DND-41 (cell line): Measurements from ENCODE around the gene LEF1.

Experiments used
- ATAC-seq: fragments of 200-7000 bp; cut with Tn5 transposase; 3 replicates; pipeline ENCODE4 v1.9.1; 2021; ENCODE audit warnings: low read depth; ENCODE audit not compliant: insufficient read depth
- DNase-seq: peaks from one replicate; pipeline ENCODE4 v3.0.0-alpha.2; 2020
- H2AFZ ChIP-seq: 2 replicates; pipeline ENCODE4 v1.6.0; 2012; ENCODE audit warnings: low read depth, low read length
- H3K27ac ChIP-seq: 2 replicates; pipeline ENCODE4 v1.5.1; 2012; ENCODE audit warnings: low read length, inconsistent platforms
- H3K27me3 ChIP-seq: fragments of 200-600 bp; sonication (generic); 2 replicates; pipeline ENCODE4 v1.6.0; 2012; ENCODE audit warnings: low read length, mild to moderate bottlenecking, inconsistent platforms; ENCODE audit not compliant: insufficient read depth, poor library complexity
- H3K36me3 ChIP-seq: 2 replicates; pipeline ENCODE4 v1.5.1; 2012; ENCODE audit warnings: low read length, inconsistent platforms; ENCODE audit not compliant: insufficient read depth
- H3K4me1 ChIP-seq: 2 replicates; pipeline ENCODE4 v1.5.1; 2012; ENCODE audit warnings: mild to moderate bottlenecking, low read length; ENCODE audit not compliant: insufficient read depth
- H3K4me2 ChIP-seq: 2 replicates; pipeline ENCODE4 v1.6.0; 2012; ENCODE audit warnings: mild to moderate bottlenecking, moderate library complexity, low read length, inconsistent platforms; ENCODE audit not compliant: insufficient read depth
- H3K4me3 ChIP-seq, 2 experiments: fragments of 200-600 bp in 1 of 2; shearing (Covaris generic) in 1 of 2; 2 replicates each; pipeline ENCODE4 v1.5.1; 2012 to 2016; ENCODE audit warnings: inconsistent platforms in 2 of 2, low read length in 2 of 2, mild to moderate bottlenecking in 2 of 2, low read depth in 1 of 2, moderate library complexity in 1 of 2
- H3K79me2 ChIP-seq: 2 replicates; pipeline ENCODE4 v1.6.0; 2012; ENCODE audit warnings: low read length, inconsistent platforms; ENCODE audit not compliant: insufficient read depth
- H3K9ac ChIP-seq: 2 replicates; pipeline ENCODE4 v1.6.0; 2012; ENCODE audit warnings: low read depth, mild to moderate bottlenecking, inconsistent platforms, low read length, moderate library complexity
- H3K9me3 ChIP-seq: 2 replicates; pipeline ENCODE4 v1.5.1; 2012; ENCODE audit warnings: low read length, moderate library complexity, mild to moderate bottlenecking, inconsistent platforms; ENCODE audit not compliant: insufficient read depth, severe bottlenecking
- H4K20me1 ChIP-seq: 2 replicates; pipeline ENCODE4 v1.6.0; 2012; ENCODE audit warnings: low read length; ENCODE audit not compliant: insufficient read depth
- EZH2 ChIP-seq: IDR thresholded peaks from 3 replicates; pipeline ENCODE4 v1.6.1; 2012; ENCODE audit warnings: borderline replicate concordance, low read depth, mild to moderate bottlenecking, moderate library complexity, low read length, inconsistent platforms; ENCODE audit not compliant: severe bottlenecking
- TF ChIP-seq, protein P1 (sequence below): IDR thresholded peaks from 2 replicates; pipeline ENCODE4 v1.5.1; 2012; ENCODE audit warnings: borderline replicate concordance, low read length, moderate library complexity, mild to moderate bottlenecking; ENCODE audit not compliant: poor library complexity, severe bottlenecking; ENCODE audit errors: extremely low read depth

LEF1 gene

GRCh38 chr4:108106186-108106585 lies 62.5 kb downstream of the LEF1 start:
- H4K20me1 ChIP-seq: peaks cover 95% of the 10 kb centered on the region
- TF ChIP-seq, protein P1, sequence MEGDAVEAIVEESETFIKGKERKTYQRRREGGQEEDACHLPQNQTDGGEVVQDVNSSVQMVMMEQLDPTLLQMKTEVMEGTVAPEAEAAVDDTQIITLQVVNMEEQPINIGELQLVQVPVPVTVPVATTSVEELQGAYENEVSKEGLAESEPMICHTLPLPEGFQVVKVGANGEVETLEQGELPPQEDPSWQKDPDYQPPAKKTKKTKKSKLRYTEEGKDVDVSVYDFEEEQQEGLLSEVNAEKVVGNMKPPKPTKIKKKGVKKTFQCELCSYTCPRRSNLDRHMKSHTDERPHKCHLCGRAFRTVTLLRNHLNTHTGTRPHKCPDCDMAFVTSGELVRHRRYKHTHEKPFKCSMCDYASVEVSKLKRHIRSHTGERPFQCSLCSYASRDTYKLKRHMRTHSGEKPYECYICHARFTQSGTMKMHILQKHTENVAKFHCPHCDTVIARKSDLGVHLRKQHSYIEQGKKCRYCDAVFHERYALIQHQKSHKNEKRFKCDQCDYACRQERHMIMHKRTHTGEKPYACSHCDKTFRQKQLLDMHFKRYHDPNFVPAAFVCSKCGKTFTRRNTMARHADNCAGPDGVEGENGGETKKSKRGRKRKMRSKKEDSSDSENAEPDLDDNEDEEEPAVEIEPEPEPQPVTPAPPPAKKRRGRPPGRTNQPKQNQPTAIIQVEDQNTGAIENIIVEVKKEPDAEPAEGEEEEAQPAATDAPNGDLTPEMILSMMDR: no peak
- no peak for TF ChIP-seq EZH2
- H3K9me3 ChIP-seq: no peaks in the 10 kb centered on the region

DNA sequence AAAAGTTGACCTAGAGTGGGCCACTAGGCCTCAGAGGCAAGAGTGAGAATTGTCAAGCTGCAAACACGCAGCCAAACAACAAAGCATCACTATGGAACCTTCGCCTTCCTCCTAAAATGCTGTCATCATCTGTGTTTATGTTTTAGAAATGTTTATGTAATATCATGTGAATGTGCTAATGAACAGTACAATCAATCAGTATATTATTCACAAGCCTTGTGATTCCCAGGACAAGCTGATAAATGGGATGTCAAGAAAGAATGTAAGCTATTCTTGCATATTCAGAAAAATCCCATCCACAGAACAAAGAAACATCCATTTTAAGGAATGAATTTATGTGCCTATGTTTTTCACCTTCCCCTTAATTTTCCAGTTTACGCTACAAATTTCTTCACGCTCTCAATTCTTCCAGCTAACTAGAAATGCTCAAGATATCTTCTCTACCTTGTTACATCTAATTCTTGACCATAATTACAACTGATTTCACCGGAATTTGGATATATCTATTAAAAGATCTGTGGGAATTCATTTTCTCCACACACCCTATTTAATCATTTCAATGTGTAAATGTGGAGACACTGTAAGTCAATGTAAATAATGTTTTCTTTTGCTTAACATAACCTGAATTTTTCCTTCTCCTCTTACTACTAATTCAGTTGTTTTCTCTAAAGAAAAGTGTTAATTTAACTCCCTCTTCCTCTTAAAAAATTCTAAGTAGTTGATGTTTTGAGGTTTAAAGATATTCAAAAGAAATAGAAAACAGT lies 65.5 kb downstream of the LEF1 start:
- H3K9me3 ChIP-seq: no peaks in the 10 kb centered on the region
- no peak overlapping the region for H3K9ac ChIP-seq
- TF ChIP-seq, protein P1: no peak
- TF ChIP-seq EZH2: no peak
- H2AFZ ChIP-seq: no peak overlapping the region
- H3K4me2 ChIP-seq: no peak overlapping the region
- DNase-seq: no peak
- ATAC-seq: no peak
- H3K27me3 ChIP-seq: no peaks in the 10 kb centered on the region
- no peak overlapping the region for H3K27ac ChIP-seq
- H4K20me1 ChIP-seq: peaks cover 86% of the 10 kb centered on the region
- peaks cover 98% of the 10 kb centered on the region for H3K79me2 ChIP-seq
- H3K4me1 ChIP-seq: peaks cover 24% of the 10 kb centered on the region; the same call in 1 of the 2 replicates
- H3K4me3 ChIP-seq: no peak overlapping the region
- peaks cover 92% of the 10 kb centered on the region for H3K36me3 ChIP-seq

More at GRCh38 chr4:108106186-108106585, 62.5 kb downstream of the LEF1 start:
- Histone ChIP-seq H3K27me3 (no peaks in the 10 kb centered on the region), H3K79me2 (peaks cover 99% of the 10 kb centered on the region), H3K36me3 (peaks cover 95% of the 10 kb centered on the region), H2AFZ (no peak overlapping the region), H3K9ac (no peak overlapping the region), H3K4me1 (peaks cover 35% of the 10 kb centered on the region), H3K4me2 (no peak overlapping the region), H3K27ac (no peak overlapping the region), H3K4me3 (no peak overlapping the region)
- no peak for DNase-seq
- no peak for ATAC-seq

GRCh38 chr4:108100827-108101226 lies 67.9 kb downstream of the LEF1 start:
- ATAC-seq: peak; percentile 34; the same call in 1 of the 3 replicates
- Histone ChIP-seq H3K4me1 (peaks cover 26% of the 10 kb centered on the region), H4K20me1 (peaks cover 87% of the 10 kb centered on the region), H3K4me2 (no peak overlapping the region), H2AFZ (no peak overlapping the region), H3K79me2 (peaks cover 98% of the 10 kb centered on the region), H3K9ac (no peak overlapping the region), H3K9me3 (no peaks in the 10 kb centered on the region), H3K4me3 (no peak overlapping the region), H3K36me3 (peaks cover 93% of the 10 kb centered on the region), H3K27me3 (no peaks in the 10 kb centered on the region), H3K27ac (peak overlapping the region; percentile 34; the same call in 1 of the 2 replicates)
- TF ChIP-seq, protein P1: no peak
- TF ChIP-seq EZH2: no peak
- DNase-seq: no peak
